Prostate gland (tissue), 2 donors: ENCODE data around the gene RTRAF.

Experiments used
- POLR2A ChIP-seq: fragments of 450-650 bp; IDR thresholded peaks from one replicate; pipeline ENCODE4 v1.6.1; 2016; ENCODE audit warnings: antibody characterized with exemption, mild to moderate bottlenecking
- TF ChIP-seq, protein P1 (sequence below), 4 experiments: fragments of 200-600 bp in 2 of 4; fragments of 450-650 bp in 2 of 4; sonication (generic) in 2 of 4; IDR thresholded peaks; 1 replicate in 3 of 4; 2 replicates in 1 of 4; pipeline ENCODE4 v1.5.1; 2016 to 2019; ENCODE audit warnings: antibody characterized with exemption in 4 of 4, mild to moderate bottlenecking in 2 of 4, moderate library complexity in 2 of 4

DNA sequence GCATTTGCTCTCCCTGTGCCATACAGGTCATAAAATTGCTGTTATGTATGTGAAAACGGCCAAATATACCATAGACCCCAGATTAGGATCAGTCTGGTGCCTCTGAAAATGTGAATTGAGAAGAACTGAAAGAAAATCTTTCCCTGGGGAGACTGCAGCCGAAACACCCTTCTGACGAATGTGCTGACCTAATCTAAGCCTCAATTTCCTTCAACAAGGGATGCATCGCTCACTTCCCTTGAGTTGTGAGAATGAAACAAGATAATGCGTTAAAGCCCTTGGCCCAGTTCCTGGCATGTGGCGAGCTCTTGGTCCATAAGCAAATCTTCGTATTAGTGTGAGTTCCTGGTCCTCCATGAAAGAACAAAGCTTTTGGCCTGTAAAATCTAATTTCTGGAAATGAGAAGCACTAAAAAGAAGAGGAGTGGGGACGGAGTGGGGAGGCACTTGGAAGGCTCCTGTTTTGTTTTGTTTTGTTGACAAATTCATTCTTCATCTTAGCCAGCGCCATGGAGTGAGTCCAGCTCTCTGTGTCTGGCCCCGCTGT is 49.5 kb upstream of the RTRAF start:
- TF ChIP-seq, protein P1, sequence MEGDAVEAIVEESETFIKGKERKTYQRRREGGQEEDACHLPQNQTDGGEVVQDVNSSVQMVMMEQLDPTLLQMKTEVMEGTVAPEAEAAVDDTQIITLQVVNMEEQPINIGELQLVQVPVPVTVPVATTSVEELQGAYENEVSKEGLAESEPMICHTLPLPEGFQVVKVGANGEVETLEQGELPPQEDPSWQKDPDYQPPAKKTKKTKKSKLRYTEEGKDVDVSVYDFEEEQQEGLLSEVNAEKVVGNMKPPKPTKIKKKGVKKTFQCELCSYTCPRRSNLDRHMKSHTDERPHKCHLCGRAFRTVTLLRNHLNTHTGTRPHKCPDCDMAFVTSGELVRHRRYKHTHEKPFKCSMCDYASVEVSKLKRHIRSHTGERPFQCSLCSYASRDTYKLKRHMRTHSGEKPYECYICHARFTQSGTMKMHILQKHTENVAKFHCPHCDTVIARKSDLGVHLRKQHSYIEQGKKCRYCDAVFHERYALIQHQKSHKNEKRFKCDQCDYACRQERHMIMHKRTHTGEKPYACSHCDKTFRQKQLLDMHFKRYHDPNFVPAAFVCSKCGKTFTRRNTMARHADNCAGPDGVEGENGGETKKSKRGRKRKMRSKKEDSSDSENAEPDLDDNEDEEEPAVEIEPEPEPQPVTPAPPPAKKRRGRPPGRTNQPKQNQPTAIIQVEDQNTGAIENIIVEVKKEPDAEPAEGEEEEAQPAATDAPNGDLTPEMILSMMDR (IDR thresholded peaks at IDR 0.05) = no peak
- TF ChIP-seq POLR2A = no peak
